WERI-Rb-1 (cell line): ENCODE data around the gene ZNF516.

ENCODE experiments used
- DNase-seq: peaks from one replicate; pipeline ENCODE4 v3.0.0-alpha.2; 2020
- H3K27ac ChIP-seq: fragments of 250-450 bp; sonication (Bioruptor Pico); 2 replicates; pipeline ENCODE4 v1.5.1; 2020; ENCODE audit warnings: mild to moderate bottlenecking, moderate library complexity
- H3K27me3 ChIP-seq: fragments of 250-450 bp; sonication (Bioruptor Pico); 2 replicates; pipeline ENCODE4 v1.5.1; 2021; ENCODE audit warnings: mild to moderate bottlenecking, low read depth, moderate library complexity; ENCODE audit not compliant: insufficient read depth, severe bottlenecking
- H3K36me3 ChIP-seq: fragments of 250-450 bp; sonication (Bioruptor Pico); 2 replicates; pipeline ENCODE4 v1.5.1; 2020; ENCODE audit warnings: mild to moderate bottlenecking, moderate library complexity
- H3K4me3 ChIP-seq: 2 replicates; pipeline ENCODE4 v1.5.1; 2011; ENCODE audit warnings: low read depth, mild to moderate bottlenecking, control low read depth, low read length
- H3K9me3 ChIP-seq: fragments of 250-450 bp; sonication (Bioruptor Pico); 2 replicates; pipeline ENCODE4 v1.5.1; 2021; ENCODE audit warnings: mild to moderate bottlenecking, moderate library complexity; ENCODE audit not compliant: severe bottlenecking
- CTCF ChIP-seq: IDR thresholded peaks from 2 replicates; pipeline ENCODE4 v1.5.1; 2011; ENCODE audit warnings: low read depth, mild to moderate bottlenecking, control low read depth, inconsistent platforms, low read length

ZNF516 gene

DNA sequence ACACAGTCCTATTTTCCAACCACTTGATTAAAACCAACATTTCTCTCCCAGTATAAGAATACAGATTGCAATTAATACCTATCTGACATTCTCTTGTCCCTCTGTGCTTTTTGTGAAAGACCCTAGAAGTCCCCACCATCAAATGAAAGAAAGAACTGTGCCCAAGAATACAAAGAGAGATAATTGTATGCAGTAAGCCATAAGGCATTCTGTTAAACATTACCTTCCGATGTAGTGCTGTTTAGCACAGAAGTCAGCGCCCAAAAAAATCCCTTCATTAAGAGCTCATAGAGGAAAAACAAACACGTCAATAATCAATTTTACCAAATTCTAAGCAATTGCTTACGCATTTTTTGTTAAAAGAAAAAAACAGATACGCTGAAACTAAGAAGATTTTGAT lies 41.1 kb downstream of the ZNF516 start:
- no peak for DNase-seq
- H3K36me3 ChIP-seq, result peaks cover 3% of the 10 kb centered on the region; the same call in 1 of the 2 replicates
- no peaks in the 10 kb centered on the region for H3K9me3 ChIP-seq
- H3K27ac ChIP-seq, result peak overlapping the region; percentile 96
- no peaks in the 10 kb centered on the region for H3K27me3 ChIP-seq
- no peak overlapping the region for H3K4me3 ChIP-seq
- TF ChIP-seq CTCF, result no peak

DNA sequence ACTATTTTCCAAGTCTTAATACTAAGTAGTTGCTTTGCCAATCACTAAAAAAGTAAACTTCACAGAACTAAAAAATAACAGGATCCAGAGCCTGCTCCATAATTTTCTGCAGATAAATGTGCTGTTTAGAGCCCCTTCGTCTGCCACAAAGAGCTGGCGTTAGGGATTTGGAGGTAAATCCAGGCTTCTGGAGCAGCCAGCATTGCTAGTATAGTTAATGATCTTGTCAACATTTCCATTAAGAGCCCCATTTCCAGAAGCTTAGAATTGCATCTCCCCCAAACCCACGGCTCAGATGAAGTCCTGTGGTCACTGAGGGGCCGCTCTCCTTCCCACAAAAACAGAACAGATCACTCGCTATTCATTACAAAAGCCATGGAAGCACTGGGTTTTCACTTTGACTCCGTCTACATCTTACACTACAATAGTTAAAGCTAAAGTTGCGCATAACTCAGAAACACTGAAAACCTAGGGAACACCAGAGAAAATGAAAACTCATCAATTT lies 41.9 kb downstream of the ZNF516 start:
- Histone ChIP-seq H3K4me3 (peak overlapping the region; percentile 57), H3K36me3 (no peaks in the 10 kb centered on the region), H3K9me3 (no peaks in the 10 kb centered on the region), H3K27me3 (no peaks in the 10 kb centered on the region), H3K27ac (peak overlapping the region; percentile 96)
- peak; percentile 69 for DNase-seq
- TF ChIP-seq CTCF, result no peak

- no peaks in the 10 kb centered on the region for H3K27me3 ChIP-seq
- H3K4me3 ChIP-seq, result peak overlapping the region; percentile 57
- no peaks in the 10 kb centered on the region for H3K9me3 ChIP-seq
- H3K27ac ChIP-seq, result peak overlapping the region; percentile 96
- peak; percentile 78 for DNase-seq
- no peaks in the 10 kb centered on the region; the same call in 1 of the 2 replicates for H3K36me3 ChIP-seq
- no peak for TF ChIP-seq CTCF
Measured at GRCh38 chr18:76452357-76452756, 42.7 kb downstream of the ZNF516 start.

DNA sequence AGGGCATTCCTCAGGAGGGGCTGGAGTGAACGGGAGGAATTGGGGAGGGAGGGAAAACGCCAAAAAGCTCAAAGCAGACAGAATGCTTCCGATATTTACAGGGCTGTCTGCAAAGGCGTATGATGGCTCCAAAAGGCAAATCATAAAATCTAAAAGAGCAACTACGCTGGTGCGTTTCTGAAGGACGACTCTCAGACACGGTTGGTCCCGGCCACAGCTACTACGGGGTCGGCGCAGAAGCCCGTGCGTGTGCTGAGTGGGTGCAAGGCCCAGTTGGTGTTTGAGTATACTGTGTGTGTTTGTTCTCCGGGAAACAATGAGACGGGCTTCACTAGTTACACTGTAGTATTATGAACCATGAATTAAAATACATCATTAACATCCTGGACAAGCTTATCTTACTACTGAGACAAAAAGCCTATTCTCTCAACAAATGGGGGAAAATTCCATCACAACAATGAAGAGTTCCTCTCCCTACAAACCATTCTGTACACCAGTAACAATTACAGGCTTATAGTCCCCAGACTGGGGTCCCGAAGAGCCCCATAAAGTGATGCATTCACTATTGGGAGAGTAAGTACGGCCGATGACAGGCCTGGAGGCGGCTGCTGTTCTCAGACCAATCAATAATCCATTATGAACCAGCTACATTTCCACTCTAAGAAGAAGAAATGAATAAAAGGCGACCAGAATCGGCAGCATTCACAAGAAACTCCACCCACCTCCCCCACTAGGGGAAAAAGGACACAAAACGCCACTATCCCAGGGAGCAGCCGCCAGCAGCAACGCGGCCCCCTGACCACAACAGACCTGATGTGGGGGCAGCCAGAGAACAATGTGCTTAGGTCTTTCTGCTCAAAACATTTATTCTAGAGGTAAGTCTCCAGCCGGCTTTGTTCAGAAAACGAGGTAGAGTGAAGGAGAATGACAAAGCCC lies 43.4 kb downstream of the ZNF516 start:
- Histone ChIP-seq H3K27me3 (no peaks in the 10 kb centered on the region), H3K36me3 (no peaks in the 10 kb centered on the region; the same call in 1 of the 2 replicates), H3K27ac (peak overlapping the region; percentile 96), H3K4me3 (peak overlapping the region; percentile 57), H3K9me3 (no peaks in the 10 kb centered on the region)
- DNase-seq, result peak; percentile 50
- no peak for TF ChIP-seq CTCF

DNA sequence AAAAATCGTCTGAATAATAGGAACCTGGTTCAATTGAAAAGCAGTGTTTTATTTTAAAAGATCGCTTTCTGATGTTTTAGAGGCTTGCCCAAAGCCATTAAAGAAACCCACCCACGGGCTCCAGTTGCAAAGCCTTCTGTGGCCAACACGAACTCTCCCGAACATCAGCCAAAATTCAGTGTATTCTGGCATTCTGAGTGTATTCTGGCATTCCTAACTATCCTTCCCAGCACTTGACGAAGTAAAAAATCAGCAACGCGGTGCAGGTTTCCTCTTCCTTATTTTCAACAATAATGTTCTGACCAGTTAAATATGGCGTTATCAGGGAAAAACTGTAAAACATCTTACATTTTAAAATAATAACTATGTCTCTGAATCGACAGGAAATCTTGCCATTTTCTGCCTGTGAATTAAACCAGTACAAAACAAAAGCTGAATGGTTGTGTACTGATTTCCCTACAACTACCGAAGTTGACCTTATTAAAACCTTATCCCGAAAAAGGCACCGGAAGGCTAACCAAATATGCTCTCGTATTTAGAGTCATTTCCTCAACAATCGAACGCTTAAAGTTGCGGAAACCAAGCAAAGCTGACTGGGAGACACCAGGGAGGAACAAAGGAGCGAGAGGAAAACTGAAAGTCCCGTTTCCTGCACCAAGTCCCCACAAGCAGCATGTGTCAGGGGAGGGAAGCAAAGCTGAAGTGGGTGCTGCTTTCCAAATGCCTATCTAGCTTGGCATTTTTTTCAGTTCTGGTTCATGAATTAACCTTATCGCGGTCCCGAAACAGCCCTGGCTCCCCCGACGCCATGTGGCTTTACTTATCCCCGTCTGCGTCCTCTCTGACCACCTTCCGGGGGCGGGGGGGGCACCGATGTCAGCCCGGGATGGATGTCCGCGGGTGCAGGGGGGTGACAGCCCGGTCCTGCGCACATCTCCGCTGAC lies 44.3 kb downstream of the ZNF516 start:
- peak; percentile 83 for DNase-seq

More for the DNA sequence above, 44.3 kb downstream of the ZNF516 start:
- Histone ChIP-seq H3K27ac (peak overlapping the region; percentile 96), H3K27me3 (no peaks in the 10 kb centered on the region), H3K4me3 (peak overlapping the region; percentile 57), H3K36me3 (no peaks in the 10 kb centered on the region; the same call in 1 of the 2 replicates), H3K9me3 (no peaks in the 10 kb centered on the region)
- no peak for TF ChIP-seq CTCF
